HEK293 (cell line): ENCODE data around the gene MEF2C.

ENCODE experiments used
- REPIN1 ChIP-seq: fragments of 450-650 bp; formaldehyde crosslinking; IDR thresholded peaks from 2 replicates; pipeline ENCODE4 v1.5.1; 2017; ENCODE audit warnings: missing biosample characterization, missing genetic modification characterization, low read depth
- REST ChIP-seq: fragments of 450-650 bp; formaldehyde crosslinking; IDR thresholded peaks from 2 replicates; pipeline ENCODE4 v1.5.1; 2016; ENCODE audit warnings: missing biosample characterization, missing genetic modification characterization
- YY2 ChIP-seq: fragments of 450-650 bp; formaldehyde crosslinking; IDR thresholded peaks from 2 replicates; pipeline ENCODE4 v1.5.1; 2016; ENCODE audit warnings: missing biosample characterization, missing genetic modification characterization
- ZNF274 ChIP-seq, 2 experiments: fragments of 200-500 bp in 1 of 2; fragments of 450-650 bp in 1 of 2; sonication (Bioruptor generic) in 1 of 2; formaldehyde crosslinking in 1 of 2; IDR thresholded peaks; 2 replicates each; pipeline versions ENCODE4 v1.5.1 to v1.6.1; 2014 to 2016; ENCODE audit warnings: borderline replicate concordance in 1 of 2, inconsistent platforms in 1 of 2, low read length in 1 of 2, missing biosample characterization in 1 of 2, missing genetic modification characterization in 1 of 2
- TF ChIP-seq, protein P1 (sequence below): fragments of 450-650 bp; formaldehyde crosslinking; IDR thresholded peaks from 2 replicates; pipeline ENCODE4 v1.5.1; 2016; ENCODE audit warnings: missing biosample characterization, missing genetic modification characterization
- TF ChIP-seq, protein P2 (sequence below): fragments of 450-650 bp; formaldehyde crosslinking; IDR thresholded peaks from 2 replicates; pipeline ENCODE4 v1.5.1; 2016; ENCODE audit warnings: missing biosample characterization, missing genetic modification characterization, low read depth
- TF ChIP-seq, protein P3 (sequence below): fragments of 450-650 bp; formaldehyde crosslinking; IDR thresholded peaks from 2 replicates; pipeline ENCODE4 v1.5.1; 2016; ENCODE audit warnings: missing biosample characterization, missing genetic modification characterization

GRCh38 chr5:88841212-88841611 is 41.8 kb downstream of the MEF2C start:
- no peak for TF ChIP-seq REST (tag by site-specific recombination)
- TF ChIP-seq, protein P1, sequence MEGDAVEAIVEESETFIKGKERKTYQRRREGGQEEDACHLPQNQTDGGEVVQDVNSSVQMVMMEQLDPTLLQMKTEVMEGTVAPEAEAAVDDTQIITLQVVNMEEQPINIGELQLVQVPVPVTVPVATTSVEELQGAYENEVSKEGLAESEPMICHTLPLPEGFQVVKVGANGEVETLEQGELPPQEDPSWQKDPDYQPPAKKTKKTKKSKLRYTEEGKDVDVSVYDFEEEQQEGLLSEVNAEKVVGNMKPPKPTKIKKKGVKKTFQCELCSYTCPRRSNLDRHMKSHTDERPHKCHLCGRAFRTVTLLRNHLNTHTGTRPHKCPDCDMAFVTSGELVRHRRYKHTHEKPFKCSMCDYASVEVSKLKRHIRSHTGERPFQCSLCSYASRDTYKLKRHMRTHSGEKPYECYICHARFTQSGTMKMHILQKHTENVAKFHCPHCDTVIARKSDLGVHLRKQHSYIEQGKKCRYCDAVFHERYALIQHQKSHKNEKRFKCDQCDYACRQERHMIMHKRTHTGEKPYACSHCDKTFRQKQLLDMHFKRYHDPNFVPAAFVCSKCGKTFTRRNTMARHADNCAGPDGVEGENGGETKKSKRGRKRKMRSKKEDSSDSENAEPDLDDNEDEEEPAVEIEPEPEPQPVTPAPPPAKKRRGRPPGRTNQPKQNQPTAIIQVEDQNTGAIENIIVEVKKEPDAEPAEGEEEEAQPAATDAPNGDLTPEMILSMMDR (tag by site-specific recombination): no peak
- no peak for TF ChIP-seq YY2
- TF ChIP-seq, protein P2, sequence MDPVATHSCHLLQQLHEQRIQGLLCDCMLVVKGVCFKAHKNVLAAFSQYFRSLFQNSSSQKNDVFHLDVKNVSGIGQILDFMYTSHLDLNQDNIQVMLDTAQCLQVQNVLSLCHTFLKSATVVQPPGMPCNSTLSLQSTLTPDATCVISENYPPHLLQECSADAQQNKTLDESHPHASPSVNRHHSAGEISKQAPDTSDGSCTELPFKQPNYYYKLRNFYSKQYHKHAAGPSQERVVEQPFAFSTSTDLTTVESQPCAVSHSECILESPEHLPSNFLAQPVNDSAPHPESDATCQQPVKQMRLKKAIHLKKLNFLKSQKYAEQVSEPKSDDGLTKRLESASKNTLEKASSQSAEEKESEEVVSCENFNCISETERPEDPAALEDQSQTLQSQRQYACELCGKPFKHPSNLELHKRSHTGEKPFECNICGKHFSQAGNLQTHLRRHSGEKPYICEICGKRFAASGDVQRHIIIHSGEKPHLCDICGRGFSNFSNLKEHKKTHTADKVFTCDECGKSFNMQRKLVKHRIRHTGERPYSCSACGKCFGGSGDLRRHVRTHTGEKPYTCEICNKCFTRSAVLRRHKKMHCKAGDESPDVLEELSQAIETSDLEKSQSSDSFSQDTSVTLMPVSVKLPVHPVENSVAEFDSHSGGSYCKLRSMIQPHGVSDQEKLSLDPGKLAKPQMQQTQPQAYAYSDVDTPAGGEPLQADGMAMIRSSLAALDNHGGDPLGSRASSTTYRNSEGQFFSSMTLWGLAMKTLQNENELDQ: no peak
- TF ChIP-seq, protein P3, sequence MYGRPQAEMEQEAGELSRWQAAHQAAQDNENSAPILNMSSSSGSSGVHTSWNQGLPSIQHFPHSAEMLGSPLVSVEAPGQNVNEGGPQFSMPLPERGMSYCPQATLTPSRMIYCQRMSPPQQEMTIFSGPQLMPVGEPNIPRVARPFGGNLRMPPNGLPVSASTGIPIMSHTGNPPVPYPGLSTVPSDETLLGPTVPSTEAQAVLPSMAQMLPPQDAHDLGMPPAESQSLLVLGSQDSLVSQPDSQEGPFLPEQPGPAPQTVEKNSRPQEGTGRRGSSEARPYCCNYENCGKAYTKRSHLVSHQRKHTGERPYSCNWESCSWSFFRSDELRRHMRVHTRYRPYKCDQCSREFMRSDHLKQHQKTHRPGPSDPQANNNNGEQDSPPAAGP: no peak
- TF ChIP-seq REPIN1 (tag by site-specific recombination): no peak
- no peak for TF ChIP-seq ZNF274 (IDR thresholded peaks at IDR 0.05; ENCODE audit: low read length)
- no peak for TF ChIP-seq ZNF274 (tag by site-specific recombination; IDR thresholded peaks at IDR 0.05; ENCODE audit: borderline replicate concordance)
